Right ventricle myocardium superior (tissue), 1 donor: ENCODE results near the gene FXYD6. TPM values are rescaled to one million over a fixed set of nuclear protein-coding genes. Genes with fewer than 3 reads are reported as not detected.

Source experiments
- ATAC-seq: fragments of 200-7000 bp; cut with Tn5 transposase; one replicate; pipeline ENCODE4 v1.9.1; 2020; ENCODE audit warnings: mild to moderate bottlenecking; ENCODE audit not compliant: poor library complexity
- DNase-seq: peaks from one replicate; pipeline ENCODE4 v3.0.0-alpha.2; 2020
- intact Hi-C: fragments of 100-400 bp; cut with DNase I; formaldehyde crosslinking; loops from one replicate; pipeline ENCODE4 v1.11.2; 2022
- total RNA-seq: library from RNA; stranded (reverse); fragmentation: NEBNext Ultra II Directional; extraction: Animal tissue kit (Norgen Biotek cat#: 25700); gene quantifications from one replicate; pipeline ENCODE4 v1.2.1, GENCODE V29; 2021
- donor health status: DM: no; HTN: yes; CAD: no; lungs with severe emphysema.

Gene FXYD6
- total RNA-seq, 1 donor from 2014 or later: 34.6 TPM

DNA sequence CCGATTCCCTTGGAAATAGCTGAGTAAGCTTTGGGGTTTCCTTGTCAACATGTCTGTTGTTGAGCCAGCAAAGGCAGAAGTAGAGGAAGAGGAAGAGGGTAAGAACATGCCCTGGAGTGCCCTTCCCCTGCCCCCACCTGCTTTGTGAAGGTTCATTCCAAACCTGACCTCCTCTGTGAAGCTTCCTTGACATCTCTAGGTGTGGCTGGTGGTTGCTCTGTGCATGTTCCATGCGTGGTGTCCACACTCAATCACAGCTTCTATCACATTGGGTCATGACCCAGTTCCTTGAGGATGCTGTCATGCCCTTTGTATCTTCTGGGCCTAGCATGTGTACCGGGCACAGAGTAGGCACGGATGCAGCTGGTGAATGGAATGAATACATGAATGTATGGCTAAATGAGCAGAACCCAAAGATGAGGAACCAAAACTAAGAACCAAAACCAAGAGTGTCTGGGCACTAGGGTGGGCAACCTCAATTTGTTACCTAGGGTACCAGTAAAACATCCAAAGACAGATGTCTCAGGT is 23.7 kb upstream of the FXYD6 start:
- peak; percentile 65 for ATAC-seq
- intact Hi-C loops: no loop called here
- no peak for DNase-seq

DNA sequence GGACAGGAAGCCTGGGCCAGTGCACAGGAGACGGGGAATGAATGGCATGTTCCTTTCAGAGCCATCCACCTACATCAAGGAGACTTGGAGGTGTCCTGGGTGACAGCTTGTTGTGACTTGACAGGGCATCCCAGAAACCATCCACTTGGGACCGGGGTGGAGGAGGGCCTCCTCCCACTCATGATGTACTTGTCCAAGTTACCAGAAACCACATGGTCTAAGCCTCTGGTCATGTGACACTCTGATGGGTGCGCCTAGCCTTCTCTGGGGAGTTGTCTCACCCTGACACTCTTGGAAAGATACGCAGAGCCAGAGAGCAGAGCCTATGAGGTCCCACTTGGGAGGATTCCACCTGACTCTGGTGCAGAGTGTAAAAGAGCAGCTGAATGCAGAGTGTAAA is 21.6 kb upstream of the FXYD6 start:
- ATAC-seq: no peak
- intact Hi-C loops: no loop called here
- no peak for DNase-seq

GRCh38 chr11:117892651-117893050 is 16.2 kb upstream of the FXYD6 start:
- DNase-seq: no peak

DNA sequence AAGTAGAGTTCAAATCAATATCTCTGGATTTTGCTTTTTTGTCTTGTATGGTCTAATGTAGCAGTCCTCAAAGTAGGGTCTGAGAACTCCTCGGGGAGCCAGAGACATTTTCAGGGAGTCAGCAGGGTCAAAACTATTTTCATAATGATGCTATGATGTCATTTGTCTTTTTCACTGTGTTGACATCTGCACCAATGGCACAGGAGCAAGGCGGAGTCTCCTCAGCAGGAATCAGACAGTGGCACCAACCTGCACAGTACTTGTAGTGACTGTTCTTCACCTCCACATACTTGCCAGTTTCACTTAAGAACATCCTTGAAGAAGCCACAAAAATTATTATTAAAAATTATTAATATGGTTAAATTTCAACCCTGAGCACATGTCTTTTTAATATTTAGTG is 14.9 kb upstream of the FXYD6 start:
- ATAC-seq (no peak), DNase-seq (no peak)
- intact Hi-C loops: no loop called here

More at GRCh38 chr11:117892651-117893050, 16.2 kb upstream of the FXYD6 start:
- no peak for ATAC-seq
- intact Hi-C loops: no loop called here

DNA sequence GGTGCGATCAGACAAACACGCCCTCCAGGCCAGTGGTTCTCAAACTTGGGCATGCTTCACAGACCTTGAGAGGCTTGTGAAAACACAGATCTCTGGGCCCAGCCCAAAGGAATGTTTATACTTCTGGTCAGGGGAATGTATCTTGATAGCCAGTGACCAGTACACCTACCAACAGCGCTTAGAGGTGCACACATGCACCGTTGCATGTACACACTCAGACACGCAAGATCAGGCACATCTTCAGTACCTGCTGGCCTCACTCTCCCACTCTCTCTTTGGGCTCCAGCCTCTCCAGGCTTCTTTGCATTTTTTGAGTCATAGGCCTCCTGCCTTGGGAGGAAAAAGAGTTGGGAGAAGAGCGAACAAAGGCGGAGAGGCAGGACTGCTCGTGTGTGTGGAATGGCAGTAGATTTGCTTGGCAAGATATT is 11.7 kb upstream of the FXYD6 start:
- intact Hi-C loops: no loop called here
- DNase-seq (no peak), ATAC-seq (no peak)

DNA sequence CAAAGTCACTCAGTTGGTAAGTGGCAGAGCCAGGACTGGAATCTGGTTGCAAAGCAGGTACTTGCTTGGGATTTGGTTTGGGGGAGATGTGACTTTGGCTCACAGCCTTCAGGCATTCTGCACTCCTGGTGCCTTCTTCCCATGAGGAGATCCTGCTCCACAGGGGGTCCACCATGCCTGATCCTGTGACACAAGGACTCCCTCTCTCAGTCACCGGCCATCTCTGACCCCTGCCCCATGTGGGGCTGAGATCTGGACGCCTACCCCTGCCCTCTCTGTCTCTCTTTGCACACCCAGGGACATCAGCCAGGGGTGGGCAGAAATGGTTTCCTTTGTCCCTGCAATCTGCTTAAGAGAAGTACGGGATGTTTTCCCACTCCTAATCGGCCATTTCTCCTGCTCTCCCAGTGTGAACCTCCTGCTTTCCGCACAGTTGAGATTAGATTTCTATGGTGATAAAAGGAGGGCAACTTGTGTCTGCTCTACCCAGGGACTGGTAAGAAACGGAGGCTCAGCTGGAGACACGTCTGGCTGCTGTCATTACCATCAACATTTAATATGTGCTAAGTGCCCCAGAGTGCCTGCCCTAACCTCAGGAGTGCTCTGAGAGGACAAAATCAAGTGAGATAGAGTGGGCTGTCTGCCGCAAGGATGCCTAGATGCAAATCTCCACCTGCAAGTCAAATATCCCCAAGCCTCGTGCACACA is 11.1 kb upstream of the FXYD6 start:
- no peak for DNase-seq

GRCh38 chr11:117885777-117886176 is 9.3 kb upstream of the FXYD6 start:
- DNase-seq: peak; percentile 89
- intact Hi-C loops: no loop called here
- peak; percentile 90 for ATAC-seq

More for the DNA sequence above, 11.1 kb upstream of the FXYD6 start:
- intact Hi-C loops: no loop called here
- ATAC-seq: no peak

- DNase-seq (no peak), ATAC-seq (peak; percentile 30)
- intact Hi-C loops: no loop called here
Observed at GRCh38 chr11:117884994-117885393, 8.5 kb upstream of the FXYD6 start.

DNA sequence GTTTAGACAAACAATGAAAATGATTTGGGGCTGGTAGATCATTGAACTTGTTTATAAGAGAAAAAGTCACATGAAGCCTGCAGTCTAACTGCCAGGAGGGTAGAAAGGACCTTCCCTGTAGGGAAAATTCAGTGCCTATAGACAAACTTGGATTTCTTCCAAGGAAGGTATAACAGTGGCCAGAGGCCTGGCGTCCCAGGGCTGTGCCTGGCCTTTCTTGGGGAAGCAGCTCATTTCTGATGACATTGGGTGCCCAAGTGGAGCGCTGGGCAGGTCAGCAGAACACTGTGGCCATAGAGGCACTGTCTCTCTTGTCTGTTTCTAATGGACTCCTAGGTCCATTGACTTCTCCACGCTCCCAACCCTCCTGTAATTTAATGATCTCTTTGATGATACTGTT is 6.6 kb upstream of the FXYD6 start:
- intact Hi-C loops: no loop called here
- ATAC-seq: no peak

DNA sequence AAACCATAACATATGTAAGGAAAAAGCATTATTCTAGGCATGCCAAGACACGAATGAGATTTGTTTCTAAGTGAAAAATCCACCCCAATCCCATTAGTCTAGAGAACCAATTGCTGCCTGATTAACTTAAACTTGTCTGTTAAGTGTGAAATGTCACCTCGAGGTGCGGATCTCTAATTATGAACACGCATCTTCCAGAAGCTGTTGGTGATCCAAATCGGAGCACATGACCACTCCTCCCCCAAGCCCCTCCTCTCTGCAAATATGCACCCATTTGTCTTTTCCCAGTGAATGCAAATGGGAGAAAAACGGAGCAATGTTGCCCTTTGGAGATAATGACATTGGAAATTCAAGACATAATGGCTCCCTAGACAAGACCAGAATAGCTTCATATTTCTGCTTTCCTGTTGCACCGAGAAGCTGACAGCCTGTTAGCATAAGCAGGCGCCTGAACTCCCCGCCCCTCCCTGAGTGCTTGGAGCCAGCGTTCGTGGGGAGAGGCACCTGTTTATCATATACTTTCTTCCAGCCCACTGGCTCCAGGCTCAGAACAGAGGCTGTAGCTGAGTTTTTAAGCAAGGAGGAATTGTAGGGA is 6.0 kb upstream of the FXYD6 start:
- ATAC-seq (no peak), DNase-seq (no peak)
- intact Hi-C loops: no loop called here

More for the DNA sequence above, 6.6 kb upstream of the FXYD6 start:
- DNase-seq: no peak

DNA sequence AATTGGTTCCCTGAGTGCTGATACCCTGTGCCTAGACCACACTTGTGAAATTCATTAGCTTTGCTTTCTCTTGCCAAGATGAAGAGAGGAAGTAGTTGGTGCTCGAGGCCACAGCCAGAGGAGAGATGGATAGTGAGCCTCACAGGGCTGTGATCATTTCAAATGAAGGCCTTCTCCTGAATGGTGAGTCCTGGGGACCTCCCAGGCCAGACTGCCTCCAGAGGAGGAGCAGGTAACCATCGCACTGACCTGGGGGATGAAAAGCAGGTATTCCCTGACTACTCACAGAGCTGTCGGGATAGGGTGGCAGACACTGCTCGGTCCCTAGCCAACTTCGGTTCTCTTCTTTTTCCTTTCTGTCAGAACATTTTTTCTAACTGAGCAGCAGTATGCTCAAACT is 4.8 kb upstream of the FXYD6 start:
- intact Hi-C loops: no loop called here
- ATAC-seq (no peak), DNase-seq (no peak)

DNA sequence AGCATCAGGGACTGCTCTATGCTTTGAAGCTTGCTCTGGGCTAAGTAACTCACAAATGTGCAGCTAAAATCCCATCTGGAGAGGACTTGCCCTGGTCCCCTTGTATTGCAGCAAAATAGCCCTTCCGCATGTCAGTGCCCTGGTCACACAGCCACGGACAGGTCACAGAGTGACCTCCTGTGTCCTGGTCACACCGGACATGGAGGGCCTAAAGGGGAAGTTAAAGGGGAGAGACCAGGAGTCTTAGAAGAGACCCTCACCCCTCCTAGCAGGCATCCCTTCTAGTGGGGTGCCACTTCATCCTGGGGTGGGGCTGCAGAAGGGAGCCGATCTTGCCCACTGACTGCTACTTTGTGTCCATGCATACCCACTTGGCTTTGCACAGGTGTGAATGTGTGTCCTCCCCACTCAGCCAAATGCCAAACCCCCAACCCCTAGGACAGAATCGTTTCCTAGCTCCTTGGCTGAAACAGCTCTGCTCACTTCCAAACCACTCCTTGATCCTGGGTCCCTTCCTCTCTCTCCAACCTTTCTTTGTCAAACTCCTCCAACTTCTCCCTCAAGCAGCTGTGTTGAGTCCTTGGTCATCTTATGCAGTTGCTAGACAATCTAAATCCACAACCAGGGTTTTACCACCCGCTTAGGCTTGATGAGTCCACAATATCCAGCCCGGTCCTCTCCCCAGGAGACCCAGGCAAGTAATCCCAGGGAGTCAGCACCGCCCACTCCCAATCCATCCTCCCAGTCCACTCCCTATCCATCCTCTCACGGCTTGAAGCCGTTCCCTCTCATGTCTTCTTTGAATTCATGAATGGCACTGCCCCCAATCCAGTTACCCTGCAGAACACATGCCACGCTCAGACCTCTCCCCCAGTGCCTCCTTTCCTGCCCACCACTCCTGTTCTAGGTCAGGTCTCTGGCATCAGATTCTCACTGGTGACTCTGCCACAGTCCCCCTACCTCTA is 3.3 kb upstream of the FXYD6 start:
- no peak for DNase-seq
- intact Hi-C loops: no loop called here
- no peak for ATAC-seq

- intact Hi-C loops: no loop called here
- no peak for DNase-seq
- no peak for ATAC-seq
Observed at GRCh38 chr11:117878939-117879475, 2.5 kb upstream of the FXYD6 start.

DNA sequence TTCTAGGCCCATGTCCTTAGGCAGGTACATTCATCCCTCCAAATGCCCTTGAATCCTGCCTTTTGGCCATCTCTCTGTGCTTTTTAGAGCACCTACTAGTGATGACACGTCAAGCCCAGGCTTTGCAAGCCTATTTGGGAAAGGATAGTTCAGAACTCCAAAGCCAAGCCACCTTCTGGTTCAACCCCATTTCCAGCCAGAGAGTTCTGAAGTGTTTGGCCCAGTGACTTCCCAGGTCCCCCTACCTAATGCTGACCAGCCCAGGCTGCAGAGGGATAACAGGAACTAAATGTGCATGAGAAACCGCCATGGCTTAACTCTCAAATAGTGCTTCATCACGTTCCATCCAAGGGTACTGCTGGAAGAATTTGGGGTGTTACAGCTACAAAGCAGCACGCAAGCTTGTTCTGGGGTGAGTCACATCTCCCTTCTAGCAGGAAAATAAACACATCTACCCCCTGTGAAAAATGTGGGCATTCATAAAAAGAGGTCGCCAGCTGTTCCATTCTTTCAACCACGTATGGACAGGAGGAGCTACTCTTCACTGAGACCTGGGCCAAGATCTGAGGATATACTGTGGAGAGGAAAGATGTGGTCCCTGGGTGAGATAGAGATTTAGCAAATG is 2.0 kb upstream of the FXYD6 start:
- ATAC-seq: no peak
- no peak for DNase-seq
- intact Hi-C loops: no loop called here

- intact Hi-C loops: no loop called here
- peak; percentile 57 for ATAC-seq
- DNase-seq: peak; percentile 73
Observed at GRCh38 chr11:117877120-117877784, 794 bp upstream of the FXYD6 start.

- DNase-seq: no peak
- intact Hi-C loops: no loop called here
- ATAC-seq: no peak
Observed at GRCh38 chr11:117876059-117876340, 458 bp downstream of the FXYD6 start.

DNA sequence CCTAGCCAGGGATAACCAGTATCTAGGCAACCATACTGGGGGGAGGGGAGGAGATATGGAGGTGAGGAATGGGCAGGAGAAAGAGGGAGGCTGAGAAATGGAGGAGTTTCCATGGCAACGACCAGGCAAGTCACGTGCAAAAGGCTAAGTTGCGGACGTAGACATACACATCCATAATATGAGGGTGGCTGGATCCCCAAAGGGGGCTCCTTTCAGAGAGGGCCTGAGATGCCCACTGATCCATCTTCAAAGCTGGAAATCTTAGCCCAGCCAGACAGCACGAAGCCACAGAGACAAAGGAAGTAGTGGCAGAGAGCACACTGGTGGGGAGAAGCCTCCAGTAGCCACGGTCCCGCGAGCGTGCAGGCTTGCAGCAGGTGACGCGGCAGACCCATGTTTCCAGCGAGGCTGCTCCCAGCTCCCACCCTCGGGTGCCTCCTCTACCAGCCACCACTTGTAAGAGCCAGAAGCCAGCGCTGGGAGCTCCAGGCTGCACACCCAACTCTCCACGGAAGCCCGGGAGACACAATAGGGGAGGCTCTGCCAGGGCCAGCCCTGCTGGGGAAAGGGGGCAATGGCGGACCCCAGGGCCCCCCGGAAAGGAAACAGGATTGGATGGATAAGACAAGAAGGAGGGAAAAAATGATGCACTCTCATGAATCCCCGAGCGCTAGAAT is 938 bp downstream of the FXYD6 start:
- intact Hi-C loops: no loop called here
- DNase-seq (no peak), ATAC-seq (peak; percentile 4)

- DNase-seq (no peak), ATAC-seq (no peak)
- intact Hi-C loops: no loop called here
Observed at GRCh38 chr11:117874910-117875381, 1.5 kb downstream of the FXYD6 start.
